SU-DHL-6 (cell line): ENCODE results near the gene OR52B2.

ENCODE experiments used
- H2AFZ ChIP-seq: fragments of 200-600 bp; sonication (generic); 2 replicates; pipeline ENCODE4 v1.6.1; 2014; ENCODE audit warnings: low read depth, mild to moderate bottlenecking, moderate library complexity, mixed read lengths, antibody characterized with exemption, low read length; ENCODE audit not compliant: severe bottlenecking
- H3F3A ChIP-seq: fragments of 200-600 bp; shearing (Covaris generic); 2 replicates; pipeline ENCODE4 v1.6.0; 2016; ENCODE audit warnings: antibody characterized with exemption, mild to moderate bottlenecking; ENCODE audit not compliant: insufficient read depth
- H3K27ac ChIP-seq: fragments of 200-600 bp; sonication (generic); 2 replicates; pipeline ENCODE4 v1.5.1; 2016; ENCODE audit warnings: low read depth, mild to moderate bottlenecking, low read length, moderate library complexity, mixed read lengths
- H3K27me3 ChIP-seq: fragments of 200-600 bp; sonication (generic), shearing (Covaris generic); 2 replicates; pipeline ENCODE4 v1.6.0; 2014; ENCODE audit warnings: mild to moderate bottlenecking, low read length
- H3K36me3 ChIP-seq: fragments of 200-600 bp; sonication (generic); 2 replicates; pipeline ENCODE4 v1.6.1; 2014; ENCODE audit warnings: mild to moderate bottlenecking, low read length, mixed read lengths
- H3K4me2 ChIP-seq: fragments of 300-600, 200-600 bp; shearing (Covaris generic), sonication (generic); 2 replicates; pipeline ENCODE4 v1.6.0; 2014; ENCODE audit warnings: low read length, low read depth, mild to moderate bottlenecking; ENCODE audit not compliant: poor library complexity, severe bottlenecking
- H3K4me3 ChIP-seq: fragments of 200-600 bp; sonication (generic); 2 replicates; pipeline ENCODE4 v1.5.1; 2014; ENCODE audit warnings: antibody characterized with exemption, low read length, mild to moderate bottlenecking, mixed read lengths; ENCODE audit not compliant: insufficient read depth, poor library complexity, severe bottlenecking
- H3K79me2 ChIP-seq: fragments of 200-600 bp; sonication (generic); 2 replicates; pipeline ENCODE4 v1.6.1; 2014; ENCODE audit warnings: mild to moderate bottlenecking, low read length, moderate library complexity; ENCODE audit not compliant: insufficient read depth
- H3K9ac ChIP-seq: fragments of 200-600 bp; sonication (generic); 2 replicates; pipeline ENCODE4 v1.7.0; 2014; ENCODE audit warnings: mild to moderate bottlenecking, low read length
- H3K9me2 ChIP-seq: fragments of 200-600 bp; sonication (generic); replicated peaks from 2 replicates; pipeline ENCODE4 v1.6.1; 2014; ENCODE audit warnings: low read length; ENCODE audit not compliant: insufficient read depth
- H3K9me3 ChIP-seq: fragments of 200-600 bp; sonication (generic); 2 replicates; pipeline ENCODE4 v1.6.1; 2014; ENCODE audit warnings: low read length, mixed read lengths; ENCODE audit not compliant: insufficient read depth
- H4K20me1 ChIP-seq: fragments of 200-600 bp; sonication (generic); 2 replicates; pipeline ENCODE4 v1.6.1; 2014; ENCODE audit warnings: low read depth, mild to moderate bottlenecking, antibody characterized with exemption, low read length, moderate library complexity, mixed read lengths
- EZH2phosphoT487 ChIP-seq: fragments of 200-600 bp; sonication (generic), shearing (Covaris generic); conservative IDR thresholded peaks from 2 replicates; pipeline ENCODE4 v1.6.1; 2018; ENCODE audit warnings: mild to moderate bottlenecking, antibody characterized with exemption, low read length, moderate library complexity, mixed read lengths
- TF ChIP-seq, protein P1 (sequence below): fragments of 200-600 bp; sonication (generic); IDR thresholded peaks from one replicate; pipeline ENCODE4 v1.5.1; 2017; ENCODE audit warnings: antibody characterized with exemption, mild to moderate bottlenecking, low read length, moderate library complexity; ENCODE audit not compliant: insufficient read depth, poor library complexity, severe bottlenecking

OR52B2 gene

DNA sequence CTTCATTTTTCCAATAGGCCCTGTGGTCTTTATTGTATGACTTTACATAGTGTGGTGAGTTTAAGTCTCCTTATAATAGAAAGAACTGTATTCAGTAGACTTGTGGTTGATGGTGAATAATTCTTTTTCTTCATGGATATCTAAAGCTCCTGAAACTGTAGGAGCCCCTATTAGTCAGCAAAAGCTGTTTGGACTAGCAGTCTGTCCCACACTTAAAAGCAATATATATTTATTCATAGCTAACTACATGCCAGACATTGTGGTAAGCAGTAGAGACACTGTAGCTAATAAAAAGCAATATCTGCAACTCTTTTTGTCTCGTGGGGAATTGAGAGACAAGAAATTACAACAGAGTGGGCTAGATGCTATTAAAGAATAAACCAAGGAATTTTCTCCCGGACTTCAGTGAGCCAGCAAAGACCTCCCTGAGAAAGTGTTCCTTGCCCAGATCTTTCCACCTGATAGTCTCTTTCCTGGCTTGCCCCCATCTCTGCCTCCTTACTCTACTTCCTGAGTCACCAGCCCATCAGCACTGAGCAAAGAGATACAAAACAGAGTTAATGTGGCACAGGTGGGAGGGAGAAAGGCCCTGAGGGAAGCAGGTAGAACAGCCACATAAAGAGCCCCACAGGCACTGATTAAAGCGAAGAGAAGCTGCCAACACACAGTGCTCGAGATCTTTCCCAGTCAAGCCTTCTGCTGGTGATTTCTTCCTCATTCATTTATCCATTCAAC, 27.5 kb upstream of the OR52B2 start:
- Histone ChIP-seq H3K4me3 (no peak overlapping the region), H3K9me3 (no peaks in the 10 kb centered on the region), H3K27me3 (no peaks in the 10 kb centered on the region), H3K9ac (no peak overlapping the region), H2AFZ (no peak overlapping the region), H3K9me2 (no peaks in the 10 kb centered on the region), H3K27ac (no peak overlapping the region), H3F3A (no peaks in the 10 kb centered on the region), H3K79me2 (no peaks in the 10 kb centered on the region), H4K20me1 (no peaks in the 10 kb centered on the region), H3K4me2 (no peak overlapping the region), H3K36me3 (no peaks in the 10 kb centered on the region)
- TF ChIP-seq EZH2phosphoT487, result no peak
- TF ChIP-seq, protein P1, sequence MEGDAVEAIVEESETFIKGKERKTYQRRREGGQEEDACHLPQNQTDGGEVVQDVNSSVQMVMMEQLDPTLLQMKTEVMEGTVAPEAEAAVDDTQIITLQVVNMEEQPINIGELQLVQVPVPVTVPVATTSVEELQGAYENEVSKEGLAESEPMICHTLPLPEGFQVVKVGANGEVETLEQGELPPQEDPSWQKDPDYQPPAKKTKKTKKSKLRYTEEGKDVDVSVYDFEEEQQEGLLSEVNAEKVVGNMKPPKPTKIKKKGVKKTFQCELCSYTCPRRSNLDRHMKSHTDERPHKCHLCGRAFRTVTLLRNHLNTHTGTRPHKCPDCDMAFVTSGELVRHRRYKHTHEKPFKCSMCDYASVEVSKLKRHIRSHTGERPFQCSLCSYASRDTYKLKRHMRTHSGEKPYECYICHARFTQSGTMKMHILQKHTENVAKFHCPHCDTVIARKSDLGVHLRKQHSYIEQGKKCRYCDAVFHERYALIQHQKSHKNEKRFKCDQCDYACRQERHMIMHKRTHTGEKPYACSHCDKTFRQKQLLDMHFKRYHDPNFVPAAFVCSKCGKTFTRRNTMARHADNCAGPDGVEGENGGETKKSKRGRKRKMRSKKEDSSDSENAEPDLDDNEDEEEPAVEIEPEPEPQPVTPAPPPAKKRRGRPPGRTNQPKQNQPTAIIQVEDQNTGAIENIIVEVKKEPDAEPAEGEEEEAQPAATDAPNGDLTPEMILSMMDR, result no peak

DNA sequence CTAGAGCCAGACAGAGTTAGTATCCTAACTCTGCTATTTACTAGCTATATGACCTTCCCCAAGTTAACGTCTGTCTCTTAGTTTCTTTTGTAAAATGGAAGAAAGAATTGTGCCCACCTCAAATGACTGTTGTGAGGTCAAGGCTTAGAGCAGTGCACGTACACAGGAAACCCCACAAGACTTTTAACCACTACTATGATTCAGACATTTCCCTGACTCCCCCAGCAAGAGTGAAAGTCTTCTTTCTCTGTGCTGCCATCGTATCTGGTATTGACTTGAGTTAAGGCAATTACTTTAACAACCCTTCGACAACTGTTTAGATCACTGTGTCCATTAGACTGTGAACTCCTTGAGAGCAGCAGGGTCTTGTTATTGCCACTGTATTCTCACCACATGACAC, 26.3 kb upstream of the OR52B2 start:
- no peaks in the 10 kb centered on the region for H3K36me3 ChIP-seq
- no peak overlapping the region for H2AFZ ChIP-seq
- no peak overlapping the region for H3K9ac ChIP-seq
- no peak overlapping the region for H3K27ac ChIP-seq
- no peaks in the 10 kb centered on the region for H3K27me3 ChIP-seq
- H3K4me2 ChIP-seq, result no peak overlapping the region
- H3K9me2 ChIP-seq, result no peaks in the 10 kb centered on the region
- no peaks in the 10 kb centered on the region for H3K9me3 ChIP-seq
- no peaks in the 10 kb centered on the region for H3K79me2 ChIP-seq
- TF ChIP-seq, protein P1, result no peak
- no peak for TF ChIP-seq EZH2phosphoT487
- no peak overlapping the region for H3K4me3 ChIP-seq
- no peaks in the 10 kb centered on the region for H4K20me1 ChIP-seq
- H3F3A ChIP-seq, result no peaks in the 10 kb centered on the region

DNA sequence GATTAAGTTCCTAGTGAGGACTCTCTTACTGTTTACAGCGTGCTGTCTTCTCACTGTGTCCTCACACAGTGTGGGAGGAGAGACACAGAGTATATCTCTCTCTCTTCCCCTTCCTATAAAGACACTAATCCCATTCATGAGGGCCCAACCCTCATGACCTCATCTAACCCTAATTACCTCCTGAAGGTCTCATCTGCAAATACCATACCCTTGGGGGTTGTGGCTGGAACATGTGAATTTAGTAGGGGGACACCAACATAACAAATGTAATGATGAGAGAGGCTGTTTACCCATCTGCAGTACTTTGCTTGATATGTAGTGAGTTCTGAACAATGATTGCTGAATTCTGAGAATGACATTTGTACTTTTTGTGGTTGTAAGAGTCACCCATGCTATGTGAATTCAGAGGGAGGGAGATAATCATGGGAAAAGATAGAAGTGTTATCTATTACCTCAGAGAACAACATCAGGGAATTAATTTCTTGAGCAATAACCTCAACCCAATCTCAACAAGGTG, 24.0 kb upstream of the OR52B2 start:
- Histone ChIP-seq H3K27me3 (no peaks in the 10 kb centered on the region), H4K20me1 (no peaks in the 10 kb centered on the region), H3K4me2 (no peak overlapping the region)

More for the DNA sequence above, 24.0 kb upstream of the OR52B2 start:
- no peaks in the 10 kb centered on the region for H3K9me2 ChIP-seq
- H3F3A ChIP-seq, result no peaks in the 10 kb centered on the region
- H3K9me3 ChIP-seq, result no peaks in the 10 kb centered on the region
- no peak overlapping the region for H3K27ac ChIP-seq
- no peak overlapping the region for H3K9ac ChIP-seq
- no peak overlapping the region for H3K4me3 ChIP-seq
- no peak overlapping the region for H2AFZ ChIP-seq
- no peaks in the 10 kb centered on the region for H3K79me2 ChIP-seq
- H3K36me3 ChIP-seq, result no peaks in the 10 kb centered on the region
- TF ChIP-seq, protein P1, result no peak
- TF ChIP-seq EZH2phosphoT487, result no peak
